PC-3 (cell line): ENCODE results near the gene TSC22D4. TPM values are rescaled to one million over a fixed set of nuclear protein-coding genes. Genes with fewer than 3 reads are reported as not detected.

Source experiments
- ATAC-seq: fragments of 200-7000 bp; cut with Tn5 transposase; 2 replicates; pipeline ENCODE4 v1.9.1; 2020; ENCODE audit warnings: mild to moderate bottlenecking, moderate library complexity
- BruUV-seq: library from RNA; stranded (reverse); fragments of 400-500 nt; replicated peaks from 2 replicates; lab custom pipeline; 2021; lab: Mats Ljungman, UMichigan
- CTCF ChIA-PET: fragments of 300-600 bp; sonication (Branson Sonifier 250); formaldehyde crosslinking; loops from one replicate; lab custom pipeline; 2022; ENCODE audit warnings: antibody characterized with exemption; lab: Charles Lee
- POLR2A ChIA-PET: fragments of 300-600 bp; sonication (Branson Sonifier 250); formaldehyde crosslinking; loops from one replicate; lab custom pipeline; 2022; ENCODE audit warnings: antibody characterized with exemption; ENCODE audit not compliant: unreplicated experiment; lab: Charles Lee
- DNase-seq: peaks from one replicate; pipeline ENCODE4 v3.0.0-alpha.2; 2015
- H2AFZ ChIP-seq: fragments of 300-600 bp; sonication (generic); 2 replicates; pipeline ENCODE4 v1.6.0; 2016; ENCODE audit warnings: antibody characterized with exemption, low read length
- H3F3A ChIP-seq: fragments of 300-600 bp; sonication (generic); one replicate; pipeline ENCODE4 v1.6.0; 2017; ENCODE audit warnings: antibody characterized with exemption, low read length, control low read depth, mild to moderate bottlenecking; ENCODE audit not compliant: unreplicated experiment
- H3K27ac ChIP-seq: fragments of 300-600 bp; sonication (generic); 2 replicates; pipeline ENCODE4 v1.5.1; 2016; ENCODE audit warnings: mild to moderate bottlenecking, low read length
- H3K27me3 ChIP-seq: fragments of 300-600 bp; sonication (generic); 2 replicates; pipeline ENCODE4 v1.6.1; 2016; ENCODE audit warnings: low read length, mixed read lengths
- H3K36me3 ChIP-seq: fragments of 300-600 bp; sonication (generic); 2 replicates; pipeline ENCODE4 v1.6.1; 2016; ENCODE audit warnings: low read depth, mixed run types, low read length, mixed read lengths
- H3K4me1 ChIP-seq: fragments of 300-600 bp; sonication (generic); 2 replicates; pipeline ENCODE4 v1.5.1; 2016; ENCODE audit warnings: low read length; ENCODE audit not compliant: insufficient read depth
- H3K4me2 ChIP-seq: fragments of 300-600 bp; sonication (generic); 2 replicates; pipeline ENCODE4 v1.6.0; 2016; ENCODE audit warnings: low read length
- H3K4me3 ChIP-seq: fragments of 300-600 bp; sonication (generic); 2 replicates; pipeline ENCODE4 v1.5.1; 2016; ENCODE audit warnings: mild to moderate bottlenecking, low read length, mixed read lengths
- H3K79me2 ChIP-seq: fragments of 300-600 bp; sonication (generic); 2 replicates; pipeline ENCODE4 v1.6.1; 2017; ENCODE audit warnings: low read length, mixed read lengths
- H3K9ac ChIP-seq: fragments of 300-600 bp; sonication (generic); 2 replicates; pipeline ENCODE4 v1.6.0; 2016; ENCODE audit warnings: mild to moderate bottlenecking, low read length
- H3K9me2 ChIP-seq: fragments of 300-600 bp; sonication (generic); replicated peaks from 2 replicates; pipeline ENCODE4 v1.6.1; 2016; ENCODE audit warnings: mixed run types, low read length, mixed read lengths
- H3K9me3 ChIP-seq: fragments of 300-600 bp; sonication (generic); 2 replicates; pipeline ENCODE4 v1.6.1; 2016; ENCODE audit warnings: low read length, mixed read lengths
- H4K20me1 ChIP-seq: fragments of 300-600 bp; sonication (generic); 2 replicates; pipeline ENCODE4 v1.6.1; 2016; ENCODE audit warnings: low read length, mixed read lengths
- CTCF ChIP-seq: fragments of 300-600 bp; sonication (generic); conservative IDR thresholded peaks from 2 replicates; pipeline ENCODE4 v1.5.1; 2017; ENCODE audit warnings: antibody characterized with exemption, low read depth, mild to moderate bottlenecking, low read length
- EZH2 ChIP-seq: fragments of 300-600 bp; sonication (generic); IDR thresholded peaks from one replicate; pipeline ENCODE4 v1.6.1; 2017; ENCODE audit warnings: antibody characterized with exemption, mild to moderate bottlenecking, low read length; ENCODE audit not compliant: unreplicated experiment
- EZH2phosphoT487 ChIP-seq: fragments of 300-600 bp; sonication (generic); IDR thresholded peaks from 2 replicates; pipeline ENCODE4 v1.6.1; 2018; ENCODE audit warnings: mild to moderate bottlenecking, antibody characterized with exemption, low read length, borderline replicate concordance
- intact Hi-C: fragments of 100-400 bp; cut with micrococcal nuclease; formaldehyde crosslinking; loops from 2 replicates; pipeline ENCODE4 v1.9.0; 2023
- total RNA-seq: library from RNA; depleted of rRNA; stranded (reverse); fragments of >200 nt; gene quantifications from 2 replicates; pipeline ENCODE4 v1.2.3, GENCODE V29; 2014

Gene TSC22D4
- total RNA-seq, 1 experiment from 2014 or later, result 57.1 TPM

GRCh38 chr7:100428199-100428966 lies 50.6 kb downstream of the TSC22D4 start, which contains the start of gene ZCWPW1:
Gene ZCWPW1 (minus strand): TSS chr7:100428703. CDS start chr7:100420649, 8,054 bp downstream.
- H2AFZ ChIP-seq, result peak within 1 kb of the TSS; percentile 90
- BruUV-seq, result TSS peak; percentile 73
- no peaks in the 10 kb centered on the region for H3K27me3 ChIP-seq

DNA sequence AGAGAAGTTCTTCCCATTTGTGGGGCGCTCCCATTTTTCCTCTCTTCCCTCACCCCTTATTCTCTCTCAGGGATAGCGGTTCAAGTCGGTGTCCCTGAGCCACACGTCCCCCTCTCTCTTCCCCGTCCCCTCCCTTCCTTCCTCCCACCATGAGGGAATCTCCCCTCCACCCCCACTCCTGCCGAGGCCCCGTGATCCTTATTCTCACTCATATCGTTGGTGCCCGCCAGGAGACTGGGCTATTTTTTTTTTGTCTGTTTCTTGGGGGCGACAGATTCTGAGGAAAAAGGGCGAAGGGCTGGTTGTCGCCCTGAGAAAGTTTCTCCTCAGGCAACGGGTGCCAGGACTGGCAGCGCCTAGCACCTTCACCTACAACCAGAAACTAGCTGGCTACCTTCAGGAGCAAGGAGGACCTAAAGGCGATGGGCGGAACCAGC lies 51.2 kb downstream of the TSC22D4 start:
- peak overlapping the region; percentile 90 for H2AFZ ChIP-seq
- H3K4me1 ChIP-seq, result peaks cover 19% of the 10 kb centered on the region
- no peaks in the 10 kb centered on the region for H3K9me3 ChIP-seq
- H4K20me1 ChIP-seq, result no peaks in the 10 kb centered on the region
- DNase-seq, result no peak
- peaks cover 3% of the 10 kb centered on the region; the same call in 1 of the 2 replicates for H3K36me3 ChIP-seq
- H3K27ac ChIP-seq, result no peak overlapping the region
- H3K9me2 ChIP-seq, result no peaks in the 10 kb centered on the region
- H3F3A ChIP-seq, result no peaks in the 10 kb centered on the region
- intact Hi-C loops, result no loop called here
- CTCF ChIA-PET, result interaction anchor here (0.5 kb wide), 1 partner anchor 9 kb away, joined by 3 read pairs; no protein-coding TSS in a partner anchor
- TF ChIP-seq EZH2, result no peak
- TF ChIP-seq EZH2phosphoT487, result no peak
- TF ChIP-seq CTCF, result no peak
- H3K9ac ChIP-seq, result no peak overlapping the region
- H3K4me2 ChIP-seq, result peak overlapping the region; percentile 95
- H3K79me2 ChIP-seq, result peaks cover 35% of the 10 kb centered on the region
- BruUV-seq, result no TSS peak
- POLR2A ChIA-PET, result no interaction called here
- ATAC-seq, result no peak
- no peak overlapping the region; the same call in 1 of the 2 replicates for H3K4me3 ChIP-seq
- H3K27me3 ChIP-seq, result no peaks in the 10 kb centered on the region

More at GRCh38 chr7:100428199-100428966, 50.6 kb downstream of the TSC22D4 start, which contains the start of gene ZCWPW1:
- H3K9me2 ChIP-seq, result no peaks in the 10 kb centered on the region
- peaks cover 41% of the 10 kb centered on the region for H3K79me2 ChIP-seq
- H3K9ac ChIP-seq, result peak within 1 kb of the TSS; percentile 99
- H3K9me3 ChIP-seq, result no peaks in the 10 kb centered on the region
- ChIA-PET POLR2A (interaction anchor here (0.5 to 1.0 kb wide), 9 partner anchors 12 to 824 kb away, joined by 3 to 28 read pairs (median 4); no protein-coding TSS in a partner anchor), CTCF (interaction anchor here (0.5 to 1.6 kb wide), 5 partner anchors 10 to 185 kb away, joined by 3 to 8 read pairs (median 6); no protein-coding TSS in a partner anchor)
- no peaks in the 10 kb centered on the region for H3F3A ChIP-seq
- ATAC-seq (peak; percentile 66), DNase-seq (peak; percentile 90)
- peaks cover 9% of the 10 kb centered on the region; the same call in 1 of the 2 replicates for H3K36me3 ChIP-seq
- intact Hi-C loops, result no loop called here
- TF ChIP-seq EZH2phosphoT487, result no peak
- TF ChIP-seq EZH2, result no peak
- TF ChIP-seq CTCF, result no peak
- H3K4me2 ChIP-seq, result peak within 1 kb of the TSS; percentile 95
- H3K4me3 ChIP-seq, result peak within 1 kb of the TSS; percentile 80
- H3K4me1 ChIP-seq, result peaks cover 19% of the 10 kb centered on the region
- no peaks in the 10 kb centered on the region for H4K20me1 ChIP-seq
- H3K27ac ChIP-seq, result peak within 1 kb of the TSS; percentile 98
